HepG2 (cell line): Measurements from ENCODE around the gene KRTAP10-6. TPM values are rescaled to one million over a fixed set of nuclear protein-coding genes. Genes with fewer than 3 reads are reported as not detected.

Experiments
- DNMT1 ChIP-seq: sonication (generic); formaldehyde crosslinking; IDR thresholded peaks from 2 replicates; pipeline ENCODE4 v1.5.1; 2020; ENCODE audit warnings: mild to moderate bottlenecking, missing genetic modification reagents
- FOXK2 ChIP-seq: fragments of 450-650 bp; IDR thresholded peaks from 2 replicates; pipeline ENCODE4 v1.6.1; 2016
- HMG20A ChIP-seq: IDR thresholded peaks from 2 replicates; pipeline ENCODE4 v1.6.1; 2016; ENCODE audit warnings: borderline replicate concordance
- HNRNPK ChIP-seq: fragments of 200-400 bp; formaldehyde crosslinking; IDR thresholded peaks from 2 replicates; pipeline ENCODE4 v1.6.1; 2018; ENCODE audit warnings: low read length, low read depth, moderate library complexity, mild to moderate bottlenecking; ENCODE audit not compliant: poor library complexity, severe bottlenecking
- KDM2A ChIP-seq: sonication (generic); formaldehyde crosslinking; IDR thresholded peaks from 2 replicates; pipeline ENCODE4 v1.4.0; 2020; ENCODE audit warnings: low read depth, missing genetic modification reagents, borderline replicate concordance
- NFATC3 ChIP-seq: sonication (generic); formaldehyde crosslinking; IDR thresholded peaks from 2 replicates; pipeline ENCODE4 v1.5.1; 2020; ENCODE audit warnings: mild to moderate bottlenecking, missing genetic modification reagents
- PRMT3 ChIP-seq: sonication (generic); formaldehyde crosslinking; IDR thresholded peaks from 2 replicates; pipeline ENCODE4 v1.8.1; 2022; ENCODE audit warnings: low read depth, mild to moderate bottlenecking, moderate library complexity, missing genetic modification reagents, borderline replicate concordance
- REPIN1 ChIP-seq: sonication (generic); formaldehyde crosslinking; IDR thresholded peaks from 2 replicates; pipeline ENCODE4 v1.8.0; 2022; ENCODE audit warnings: missing genetic modification reagents, low read depth, mild to moderate bottlenecking, borderline replicate concordance
- SIN3B ChIP-seq: fragments of 150-350 bp; IDR thresholded peaks from 2 replicates; pipeline ENCODE4 v1.6.1; 2014; ENCODE audit warnings: low read length
- TOE1 ChIP-seq: sonication (generic); formaldehyde crosslinking; IDR thresholded peaks from 2 replicates; pipeline ENCODE4 v1.4.0; 2020; ENCODE audit warnings: mild to moderate bottlenecking, missing genetic modification reagents
- ZNF564 ChIP-seq: sonication (generic); formaldehyde crosslinking; IDR thresholded peaks from 2 replicates; pipeline ENCODE4 v1.8.1; 2023; ENCODE audit warnings: mild to moderate bottlenecking, missing genetic modification reagents
- ZNF737 ChIP-seq: sonication (generic); formaldehyde crosslinking; IDR thresholded peaks from 2 replicates; pipeline ENCODE4 v1.5.0; 2020; ENCODE audit warnings: missing genetic modification reagents, mild to moderate bottlenecking, borderline replicate concordance
- polyA plus RNA-seq, 8 experiments: library from polyadenylated mRNA; depleted of rRNA in 3 of 8; stranded (reverse) in 7 of 8; unstranded in 1 of 8; fragments of >200 nt; fragmentation: Illumina TruSeq in 4 of 8; extraction: Trizol in 4 of 8; gene quantifications; 2 replicates each; pipeline versions ENCODE4 v1.2.1 to v1.2.3, GENCODE V29; 2011 to 2016; ENCODE audit warnings: low read depth in 4 of 8, missing spikeins in 1 of 8, mixed read lengths in 1 of 8; ENCODE audit not compliant: insufficient read depth in 1 of 8
- total RNA-seq, 5 experiments: library from RNA; depleted of rRNA; stranded (reverse); fragments of >200 nt; fragmentation: Illumina TruSeq; extraction: Trizol; gene quantifications; 2 replicates each; pipeline ENCODE4 v1.2.3, GENCODE V29; 2016; ENCODE audit warnings: low read depth in 1 of 5
- TF ChIP-seq, protein P1 (sequence below): IDR thresholded peaks from 2 replicates; pipeline ENCODE4 v1.6.1; 2016; ENCODE audit warnings: missing genetic modification reagents, missing compliant biosample characterization
- TF ChIP-seq, protein P2 (sequence below): sonication (generic); formaldehyde crosslinking; IDR thresholded peaks from 2 replicates; pipeline ENCODE4 v1.5.0; 2020; ENCODE audit warnings: missing genetic modification reagents, mild to moderate bottlenecking, borderline replicate concordance
- TF ChIP-seq, protein P3 (sequence below): sonication (generic); formaldehyde crosslinking; IDR thresholded peaks from 2 replicates; pipeline ENCODE4 v1.4.0; 2020; ENCODE audit warnings: missing genetic modification reagents
- TF ChIP-seq, protein P4 (sequence below): sonication (generic); formaldehyde crosslinking; IDR thresholded peaks from 2 replicates; pipeline ENCODE4 v1.5.1; 2020; ENCODE audit warnings: mild to moderate bottlenecking, missing genetic modification reagents, moderate library complexity
- TF ChIP-seq, protein P5 (sequence below): sonication (generic); formaldehyde crosslinking; IDR thresholded peaks from 2 replicates; pipeline ENCODE4 v1.4.0; 2020; ENCODE audit warnings: low read depth, mild to moderate bottlenecking, missing genetic modification reagents
- TF ChIP-seq, protein P6 (sequence below): sonication (generic); formaldehyde crosslinking; IDR thresholded peaks from 2 replicates; pipeline ENCODE4 v1.4.0; 2020; ENCODE audit warnings: mild to moderate bottlenecking, missing genetic modification reagents, borderline replicate concordance

KRTAP10-6 gene
- total and polyA plus RNA-seq, 2 of the 13 experiments (the other 11 are each of a cell fraction or from before 2014, with no cell fraction given) = not detected

DNA sequence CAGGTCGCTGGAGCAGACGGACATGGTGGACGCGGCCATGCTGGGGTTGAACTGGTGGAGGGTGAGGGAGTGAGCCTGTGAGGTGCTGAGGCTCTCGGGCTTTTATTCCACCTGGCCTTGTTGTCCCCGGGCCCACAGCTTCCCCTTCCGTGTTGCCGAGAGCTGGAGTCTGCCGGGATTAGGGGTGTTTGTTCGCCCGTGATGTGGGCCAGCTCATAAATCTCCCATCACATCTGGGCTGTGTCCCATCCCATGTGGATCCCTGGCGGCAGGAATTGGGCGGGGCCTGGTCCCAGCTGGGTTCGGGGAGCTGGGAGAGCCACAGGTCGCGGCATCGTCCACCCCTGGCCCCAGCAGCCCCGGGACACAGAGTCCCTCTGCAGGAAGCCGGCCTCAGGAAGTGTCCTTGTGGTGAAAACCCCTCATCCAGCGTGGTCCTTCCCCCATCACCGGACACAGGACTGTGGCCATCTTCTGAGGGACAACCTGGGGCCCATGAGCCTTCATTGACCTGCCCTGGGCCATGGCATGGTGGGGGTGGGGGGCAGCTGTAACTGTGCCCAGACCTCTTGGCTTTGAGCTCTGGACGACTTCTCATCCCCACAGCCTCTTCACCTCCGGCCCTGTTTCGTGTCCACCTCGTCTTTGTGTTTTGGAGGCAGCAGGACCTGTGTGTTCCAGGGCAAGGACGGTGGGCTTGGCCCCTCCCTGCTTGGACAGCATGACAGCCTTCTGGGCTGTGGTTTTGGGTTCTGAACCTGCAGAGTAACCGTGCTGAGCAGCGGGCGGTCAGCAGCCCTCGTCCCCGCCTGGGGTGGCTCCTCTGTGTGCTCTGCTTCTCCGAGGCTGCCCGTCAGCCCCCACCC is at the start of gene KRTAP10-6 (continued):
- no peak for TF ChIP-seq KDM2A (CRISPR knock-in tag)
- TF ChIP-seq FOXK2 = no peak
- TF ChIP-seq ZNF564 = no peak
- TF ChIP-seq, protein P1, sequence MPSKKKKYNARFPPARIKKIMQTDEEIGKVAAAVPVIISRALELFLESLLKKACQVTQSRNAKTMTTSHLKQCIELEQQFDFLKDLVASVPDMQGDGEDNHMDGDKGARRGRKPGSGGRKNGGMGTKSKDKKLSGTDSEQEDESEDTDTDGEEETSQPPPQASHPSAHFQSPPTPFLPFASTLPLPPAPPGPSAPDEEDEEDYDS = no peak
- no peak for TF ChIP-seq TOE1 (CRISPR knock-in tag)
- TF ChIP-seq HNRNPK = no peak
- TF ChIP-seq PRMT3 (CRISPR knock-in tag) = no peak
- TF ChIP-seq, protein P2, sequence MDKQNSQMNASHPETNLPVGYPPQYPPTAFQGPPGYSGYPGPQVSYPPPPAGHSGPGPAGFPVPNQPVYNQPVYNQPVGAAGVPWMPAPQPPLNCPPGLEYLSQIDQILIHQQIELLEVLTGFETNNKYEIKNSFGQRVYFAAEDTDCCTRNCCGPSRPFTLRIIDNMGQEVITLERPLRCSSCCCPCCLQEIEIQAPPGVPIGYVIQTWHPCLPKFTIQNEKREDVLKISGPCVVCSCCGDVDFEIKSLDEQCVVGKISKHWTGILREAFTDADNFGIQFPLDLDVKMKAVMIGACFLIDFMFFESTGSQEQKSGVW (CRISPR knock-in tag) = no peak
- TF ChIP-seq REPIN1 (CRISPR knock-in tag) = no peak
- TF ChIP-seq, protein P3, sequence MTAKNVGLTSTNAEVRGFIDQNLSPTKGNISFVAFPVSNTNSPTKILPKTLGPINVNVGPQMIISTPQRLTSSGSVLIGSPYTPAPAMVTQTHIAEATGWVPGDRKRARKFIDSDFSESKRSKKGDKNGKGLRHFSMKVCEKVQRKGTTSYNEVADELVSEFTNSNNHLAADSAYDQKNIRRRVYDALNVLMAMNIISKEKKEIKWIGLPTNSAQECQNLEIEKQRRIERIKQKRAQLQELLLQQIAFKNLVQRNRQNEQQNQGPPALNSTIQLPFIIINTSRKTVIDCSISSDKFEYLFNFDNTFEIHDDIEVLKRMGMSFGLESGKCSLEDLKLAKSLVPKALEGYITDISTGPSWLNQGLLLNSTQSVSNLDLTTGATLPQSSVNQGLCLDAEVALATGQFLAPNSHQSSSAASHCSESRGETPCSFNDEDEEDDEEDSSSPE (CRISPR knock-in tag) = no peak
- TF ChIP-seq, protein P4, sequence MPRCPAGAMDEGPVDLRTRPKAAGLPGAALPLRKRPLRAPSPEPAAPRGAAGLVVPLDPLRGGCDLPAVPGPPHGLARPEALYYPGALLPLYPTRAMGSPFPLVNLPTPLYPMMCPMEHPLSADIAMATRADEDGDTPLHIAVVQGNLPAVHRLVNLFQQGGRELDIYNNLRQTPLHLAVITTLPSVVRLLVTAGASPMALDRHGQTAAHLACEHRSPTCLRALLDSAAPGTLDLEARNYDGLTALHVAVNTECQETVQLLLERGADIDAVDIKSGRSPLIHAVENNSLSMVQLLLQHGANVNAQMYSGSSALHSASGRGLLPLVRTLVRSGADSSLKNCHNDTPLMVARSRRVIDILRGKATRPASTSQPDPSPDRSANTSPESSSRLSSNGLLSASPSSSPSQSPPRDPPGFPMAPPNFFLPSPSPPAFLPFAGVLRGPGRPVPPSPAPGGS (CRISPR knock-in tag) = no peak
- TF ChIP-seq, protein P5, sequence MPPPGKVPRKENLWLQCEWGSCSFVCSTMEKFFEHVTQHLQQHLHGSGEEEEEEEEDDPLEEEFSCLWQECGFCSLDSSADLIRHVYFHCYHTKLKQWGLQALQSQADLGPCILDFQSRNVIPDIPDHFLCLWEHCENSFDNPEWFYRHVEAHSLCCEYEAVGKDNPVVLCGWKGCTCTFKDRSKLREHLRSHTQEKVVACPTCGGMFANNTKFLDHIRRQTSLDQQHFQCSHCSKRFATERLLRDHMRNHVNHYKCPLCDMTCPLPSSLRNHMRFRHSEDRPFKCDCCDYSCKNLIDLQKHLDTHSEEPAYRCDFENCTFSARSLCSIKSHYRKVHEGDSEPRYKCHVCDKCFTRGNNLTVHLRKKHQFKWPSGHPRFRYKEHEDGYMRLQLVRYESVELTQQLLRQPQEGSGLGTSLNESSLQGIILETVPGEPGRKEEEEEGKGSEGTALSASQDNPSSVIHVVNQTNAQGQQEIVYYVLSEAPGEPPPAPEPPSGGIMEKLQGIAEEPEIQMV = no peak
- TF ChIP-seq HMG20A (CRISPR knock-in tag) = no peak
- TF ChIP-seq SIN3B = no peak
- TF ChIP-seq NFATC3 (CRISPR knock-in tag) = no peak
- TF ChIP-seq, protein P6, sequence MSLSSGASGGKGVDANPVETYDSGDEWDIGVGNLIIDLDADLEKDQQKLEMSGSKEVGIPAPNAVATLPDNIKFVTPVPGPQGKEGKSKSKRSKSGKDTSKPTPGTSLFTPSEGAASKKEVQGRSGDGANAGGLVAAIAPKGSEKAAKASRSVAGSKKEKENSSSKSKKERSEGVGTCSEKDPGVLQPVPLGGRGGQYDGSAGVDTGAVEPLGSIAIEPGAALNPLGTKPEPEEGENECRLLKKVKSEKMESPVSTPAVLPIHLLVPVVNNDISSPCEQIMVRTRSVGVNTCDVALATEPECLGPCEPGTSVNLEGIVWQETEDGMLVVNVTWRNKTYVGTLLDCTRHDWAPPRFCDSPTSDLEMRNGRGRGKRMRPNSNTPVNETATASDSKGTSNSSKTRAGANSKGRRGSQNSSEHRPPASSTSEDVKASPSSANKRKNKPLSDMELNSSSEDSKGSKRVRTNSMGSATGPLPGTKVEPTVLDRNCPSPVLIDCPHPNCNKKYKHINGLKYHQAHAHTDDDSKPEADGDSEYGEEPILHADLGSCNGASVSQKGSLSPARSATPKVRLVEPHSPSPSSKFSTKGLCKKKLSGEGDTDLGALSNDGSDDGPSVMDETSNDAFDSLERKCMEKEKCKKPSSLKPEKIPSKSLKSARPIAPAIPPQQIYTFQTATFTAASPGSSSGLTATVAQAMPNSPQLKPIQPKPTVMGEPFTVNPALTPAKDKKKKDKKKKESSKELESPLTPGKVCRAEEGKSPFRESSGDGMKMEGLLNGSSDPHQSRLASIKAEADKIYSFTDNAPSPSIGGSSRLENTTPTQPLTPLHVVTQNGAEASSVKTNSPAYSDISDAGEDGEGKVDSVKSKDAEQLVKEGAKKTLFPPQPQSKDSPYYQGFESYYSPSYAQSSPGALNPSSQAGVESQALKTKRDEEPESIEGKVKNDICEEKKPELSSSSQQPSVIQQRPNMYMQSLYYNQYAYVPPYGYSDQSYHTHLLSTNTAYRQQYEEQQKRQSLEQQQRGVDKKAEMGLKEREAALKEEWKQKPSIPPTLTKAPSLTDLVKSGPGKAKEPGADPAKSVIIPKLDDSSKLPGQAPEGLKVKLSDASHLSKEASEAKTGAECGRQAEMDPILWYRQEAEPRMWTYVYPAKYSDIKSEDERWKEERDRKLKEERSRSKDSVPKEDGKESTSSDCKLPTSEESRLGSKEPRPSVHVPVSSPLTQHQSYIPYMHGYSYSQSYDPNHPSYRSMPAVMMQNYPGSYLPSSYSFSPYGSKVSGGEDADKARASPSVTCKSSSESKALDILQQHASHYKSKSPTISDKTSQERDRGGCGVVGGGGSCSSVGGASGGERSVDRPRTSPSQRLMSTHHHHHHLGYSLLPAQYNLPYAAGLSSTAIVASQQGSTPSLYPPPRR (CRISPR knock-in tag) = no peak
- TF ChIP-seq DNMT1 (CRISPR knock-in tag) = 0 out of 2 replicates have a peak, but pooled peaks have one; percentile 41
- TF ChIP-seq ZNF737 (CRISPR knock-in tag) = 0 out of 2 replicates have a peak, but pooled peaks have one; percentile 12
